HG03571 (cell line): Measurements from ENCODE around the gene ATOH8.
A peak's percentile ranks its signal among the peaks of the same experiment; 100 is the strongest.
"Not testable (repeated sequence)": the region's sequence is repeated elsewhere in the genome, so short reads cannot be mapped to it uniquely, and the experiment has no call there.

ENCODE experiments used
- ATAC-seq: cut with Tn5 transposase; IDR thresholded peaks from one replicate; pipeline ENCODE4 v1.9.1; 2021; ENCODE audit not compliant: unreplicated experiment

ATOH8 gene

GRCh38 chr2:85823951-85824350 is 70.2 kb downstream of the ATOH8 start:
- no peak for ATAC-seq

- ATAC-seq, result peak; percentile 59
These were observed 73.4 kb downstream of the ATOH8 start for GRCh38 chr2:85826990-85827878.

GRCh38 chr2:85827879-85828569 is 74.2 kb downstream of the ATOH8 start:
- no peak for ATAC-seq

GRCh38 chr2:85828725-85829124 is 74.9 kb downstream of the ATOH8 start:
- no peak for ATAC-seq

- ATAC-seq, result not testable (repeated sequence)
These were observed 75.6 kb downstream of the ATOH8 start for GRCh38 chr2:85829394-85829793.

- no peak for ATAC-seq
These were observed 76.9 kb downstream of the ATOH8 start for GRCh38 chr2:85830645-85831044.

- ATAC-seq, result no peak
These were observed 77.9 kb downstream of the ATOH8 start for GRCh38 chr2:85831735-85832134.

GRCh38 chr2:85834466-85834865 is 80.7 kb downstream of the ATOH8 start:
- ATAC-seq, result no peak
